Measurements from ENCODE around the gene TBC1D4.

TBC1D4 gene

GRCh38 chr13:75485286-75486062 lies 3.5 kb upstream of the TBC1D4 start:
- 83% methylated on average over 1 of the region's 1 CpG for WGBS

GRCh38 chr13:75482820-75483079 lies 781 bp upstream of the TBC1D4 start:
- H3K9ac ChIP-seq (ENCODE audit: low read depth, low read length) = peak overlapping the region; percentile 81; the same call in 1 of the 2 replicates
- H3K4me3 ChIP-seq (ENCODE audit: low read length) = peak overlapping the region; percentile 82
- peaks cover 20% of the 10 kb centered on the region for H3K27me3 ChIP-seq (ENCODE audit: insufficient read depth, low read length)
- 0% methylated on average over 1 of the region's 1 CpG for WGBS
- peaks cover 23% of the 10 kb centered on the region for H3K4me1 ChIP-seq (ENCODE audit: insufficient read depth, low read length)
- no peaks in the 10 kb centered on the region for H3K9me3 ChIP-seq (ENCODE audit: insufficient read depth, low read depth, low read length)
- no peaks in the 10 kb centered on the region; the same call in 1 of the 2 replicates for H3K36me3 ChIP-seq (ENCODE audit: insufficient read depth, low read length)
- peak overlapping the region; percentile 9; the same call in 1 of the 2 replicates for H3K27ac ChIP-seq (ENCODE audit: low read depth, low read length)

More at GRCh38 chr13:75485286-75486062, 3.5 kb upstream of the TBC1D4 start:
- H3K9me3 ChIP-seq (ENCODE audit: insufficient read depth, low read depth, low read length) = no peaks in the 10 kb centered on the region
- H3K4me3 ChIP-seq (ENCODE audit: low read length) = no peak overlapping the region
- peak overlapping the region; percentile 19; the same call in 1 of the 2 replicates for H3K9ac ChIP-seq (ENCODE audit: low read depth, low read length)
- H3K36me3 ChIP-seq (ENCODE audit: insufficient read depth, low read length) = no peaks in the 10 kb centered on the region
- peaks cover 19% of the 10 kb centered on the region for H3K4me1 ChIP-seq (ENCODE audit: insufficient read depth, low read length)
- peaks cover 8% of the 10 kb centered on the region for H3K27me3 ChIP-seq (ENCODE audit: insufficient read depth, low read length)
- H3K27ac ChIP-seq (ENCODE audit: low read depth, low read length) = no peak overlapping the region

- H3K36me3 ChIP-seq (ENCODE audit: insufficient read depth, low read length) = no peaks in the 10 kb centered on the region; the same call in 1 of the 2 replicates
- peak overlapping the region; percentile 81 for H3K9ac ChIP-seq (ENCODE audit: low read depth, low read length)
- H3K4me1 ChIP-seq (ENCODE audit: insufficient read depth, low read length) = peaks cover 28% of the 10 kb centered on the region
- no peaks in the 10 kb centered on the region for H3K9me3 ChIP-seq (ENCODE audit: insufficient read depth, low read depth, low read length)
- WGBS = under 1% methylated on average over 100 of the region's 100 CpGs
- peak overlapping the region; percentile 82 for H3K4me3 ChIP-seq (ENCODE audit: low read length)
- no peak overlapping the region for H3K27ac ChIP-seq (ENCODE audit: low read depth, low read length)
- H3K27me3 ChIP-seq (ENCODE audit: insufficient read depth, low read length) = peaks cover 20% of the 10 kb centered on the region
These were observed 546 bp downstream of the TBC1D4 start for GRCh38 chr13:75481176-75482069.

- H3K4me1 ChIP-seq (ENCODE audit: insufficient read depth, low read length) = peaks cover 21% of the 10 kb centered on the region
- H3K36me3 ChIP-seq (ENCODE audit: insufficient read depth, low read length) = no peaks in the 10 kb centered on the region; the same call in 1 of the 2 replicates
- no peaks in the 10 kb centered on the region for H3K9me3 ChIP-seq (ENCODE audit: insufficient read depth, low read depth, low read length)
- under 1% methylated on average over 48 of the region's 48 CpGs for WGBS
- peaks cover 20% of the 10 kb centered on the region for H3K27me3 ChIP-seq (ENCODE audit: insufficient read depth, low read length)
- H3K4me3 ChIP-seq (ENCODE audit: low read length) = peak overlapping the region; percentile 82
- peak overlapping the region; percentile 66 for H3K9ac ChIP-seq (ENCODE audit: low read depth, low read length)
- H3K27ac ChIP-seq (ENCODE audit: low read depth, low read length) = no peak overlapping the region
These were observed 1.2 kb downstream of the TBC1D4 start for GRCh38 chr13:75480671-75481175.

GRCh38 chr13:75479102-75479740 lies 2.7 kb downstream of the TBC1D4 start:
- Histone ChIP-seq H3K9ac (ENCODE audit: low read depth, low read length) (no peak overlapping the region), H3K4me1 (ENCODE audit: insufficient read depth, low read length) (peaks cover 17% of the 10 kb centered on the region), H3K27me3 (ENCODE audit: insufficient read depth, low read length) (peaks cover 20% of the 10 kb centered on the region), H3K27ac (ENCODE audit: low read depth, low read length) (no peak overlapping the region), H3K4me3 (ENCODE audit: low read length) (no peak overlapping the region), H3K9me3 (ENCODE audit: insufficient read depth, low read depth, low read length) (no peaks in the 10 kb centered on the region), H3K36me3 (ENCODE audit: insufficient read depth, low read length) (no peaks in the 10 kb centered on the region; the same call in 1 of the 2 replicates)
- 94% methylated on average over 4 of the region's 5 CpGs for WGBS

GRCh38 chr13:75478659-75479058 lies 3.3 kb downstream of the TBC1D4 start:
- Histone ChIP-seq H3K27me3 (ENCODE audit: insufficient read depth, low read length) (peaks cover 20% of the 10 kb centered on the region), H3K4me3 (ENCODE audit: low read length) (no peak overlapping the region), H3K9ac (ENCODE audit: low read depth, low read length) (no peak overlapping the region), H3K27ac (ENCODE audit: low read depth, low read length) (no peak overlapping the region), H3K9me3 (ENCODE audit: insufficient read depth, low read depth, low read length) (no peaks in the 10 kb centered on the region), H3K4me1 (ENCODE audit: insufficient read depth, low read length) (peaks cover 17% of the 10 kb centered on the region), H3K36me3 (ENCODE audit: insufficient read depth, low read length) (no peaks in the 10 kb centered on the region; the same call in 1 of the 2 replicates)
- WGBS = 94% methylated on average over 4 of the region's 4 CpGs

- Histone ChIP-seq H3K4me1 (ENCODE audit: insufficient read depth, low read length) (peaks cover 10% of the 10 kb centered on the region; the same call in 1 of the 2 replicates), H3K9ac (ENCODE audit: low read depth, low read length) (no peak overlapping the region), H3K36me3 (ENCODE audit: insufficient read depth, low read length) (no peaks in the 10 kb centered on the region; the same call in 1 of the 2 replicates), H3K9me3 (ENCODE audit: insufficient read depth, low read depth, low read length) (no peaks in the 10 kb centered on the region), H3K4me3 (ENCODE audit: low read length) (no peak overlapping the region), H3K27me3 (ENCODE audit: insufficient read depth, low read length) (peaks cover 6% of the 10 kb centered on the region; the same call in 1 of the 2 replicates), H3K27ac (ENCODE audit: low read depth, low read length) (no peak overlapping the region)
- WGBS = 87% methylated on average over 2 of the region's 2 CpGs
These were observed 7.0 kb downstream of the TBC1D4 start for GRCh38 chr13:75474956-75475355.

GRCh38 chr13:75473468-75473867 lies 8.5 kb downstream of the TBC1D4 start:
- H3K9me3 ChIP-seq (ENCODE audit: insufficient read depth, low read depth, low read length) = no peaks in the 10 kb centered on the region
- H3K4me1 ChIP-seq (ENCODE audit: insufficient read depth, low read length) = peaks cover 10% of the 10 kb centered on the region; the same call in 1 of the 2 replicates
- no peak overlapping the region for H3K27ac ChIP-seq (ENCODE audit: low read depth, low read length)
- no peak overlapping the region for H3K9ac ChIP-seq (ENCODE audit: low read depth, low read length)
- no peak overlapping the region for H3K4me3 ChIP-seq (ENCODE audit: low read length)
- no peaks in the 10 kb centered on the region; the same call in 1 of the 2 replicates for H3K36me3 ChIP-seq (ENCODE audit: insufficient read depth, low read length)
- WGBS = 100% methylated on average over 1 of the region's 1 CpG
- no peaks in the 10 kb centered on the region for H3K27me3 ChIP-seq (ENCODE audit: insufficient read depth, low read length)

GRCh38 chr13:75470676-75471075 lies 11.3 kb downstream of the TBC1D4 start:
- Histone ChIP-seq H3K36me3 (ENCODE audit: insufficient read depth, low read length) (no peaks in the 10 kb centered on the region), H3K9ac (ENCODE audit: low read depth, low read length) (no peak overlapping the region), H3K27ac (ENCODE audit: low read depth, low read length) (no peak overlapping the region), H3K9me3 (ENCODE audit: insufficient read depth, low read depth, low read length) (no peaks in the 10 kb centered on the region), H3K4me1 (ENCODE audit: insufficient read depth, low read length) (no peaks in the 10 kb centered on the region), H3K27me3 (ENCODE audit: insufficient read depth, low read length) (no peaks in the 10 kb centered on the region), H3K4me3 (ENCODE audit: low read length) (no peak overlapping the region)
- whole genome bisulfite sequencing = 100% methylated on average over 4 of the region's 4 CpGs

- H3K9me3 ChIP-seq (ENCODE audit: insufficient read depth, low read depth, low read length) = peaks cover 8% of the 10 kb centered on the region
- no peaks in the 10 kb centered on the region for H3K27me3 ChIP-seq (ENCODE audit: insufficient read depth, low read length)
- no peak overlapping the region for H3K9ac ChIP-seq (ENCODE audit: low read depth, low read length)
- 89% methylated on average over 7 of the region's 7 CpGs for WGBS
- H3K4me3 ChIP-seq (ENCODE audit: low read length) = no peak overlapping the region
- peaks cover 10% of the 10 kb centered on the region; the same call in 1 of the 2 replicates for H3K36me3 ChIP-seq (ENCODE audit: insufficient read depth, low read length)
- H3K4me1 ChIP-seq (ENCODE audit: insufficient read depth, low read length) = no peaks in the 10 kb centered on the region
- H3K27ac ChIP-seq (ENCODE audit: low read depth, low read length) = no peak overlapping the region
These were observed 12.9 kb downstream of the TBC1D4 start for GRCh38 chr13:75469047-75469446.
